IgD-negative memory B cell (primary cell): ENCODE data around the gene RAB28. TPM values are rescaled to one million over a fixed set of nuclear protein-coding genes. Genes with fewer than 3 reads are reported as not detected.

Source experiments
- H3K27ac Mint-ChIP-seq, 3 donors: one replicate each; pipeline ENCODE4 v1.8.0; 2020 to 2022; ENCODE audit warnings: mild to moderate bottlenecking in 3 of 3, mixed read lengths in 3 of 3, moderate library complexity in 1 of 3
- H3K27me3 Mint-ChIP-seq: one replicate; pipeline ENCODE4 v1.8.0; 2021; ENCODE audit warnings: mixed read lengths
- H3K36me3 Mint-ChIP-seq: one replicate; pipeline ENCODE4 v1.8.0; 2020; ENCODE audit warnings: mild to moderate bottlenecking, mixed read lengths
- H3K4me1 Mint-ChIP-seq, 3 donors: one replicate each; pipeline ENCODE4 v1.8.0; 2020 to 2022; ENCODE audit warnings: mixed read lengths in 3 of 3, mild to moderate bottlenecking in 1 of 3
- H3K4me3 Mint-ChIP-seq, 4 donors: one replicate each; pipeline ENCODE4 v1.8.0; 2020 to 2022; ENCODE audit warnings: mild to moderate bottlenecking in 4 of 4, mixed read lengths in 4 of 4, moderate library complexity in 3 of 4
- H3K9me3 Mint-ChIP-seq, 3 donors: one replicate each; pipeline ENCODE4 v1.8.0; 2020 to 2021; ENCODE audit warnings: mixed read lengths in 3 of 3, mild to moderate bottlenecking in 1 of 3
- polyA plus RNA-seq: library from polyadenylated mRNA; unstranded; fragments of 300-500 nt; fragmentation: Illumina TruSeq; gene quantifications from one replicate; pipeline ENCODE4 v1.2.3, GENCODE V29; 2021

The RAB28 gene
- polyA plus RNA-seq, 1 donor from 2014 or later = 12.1 TPM

GRCh38 chr4:13483136-13483767, 888 bp downstream of the RAB28 start:
- peaks cover 7 to 18% (median 16%) of the 10 kb centered on the region in 3 donors for H3K4me1 Mint-ChIP-seq
- no peaks in the 10 kb centered on the region for H3K36me3 Mint-ChIP-seq
- peaks cover 3% of the 10 kb centered on the region for H3K27me3 Mint-ChIP-seq
- peak overlapping the region; percentile 63 to 100 (median 80) for H3K27ac Mint-ChIP-seq
- peaks cover 0 to 6% (median 0%) of the 10 kb centered on the region in 3 donors for H3K9me3 Mint-ChIP-seq
- peak overlapping the region; percentile 75 to 98 (median 93) for H3K4me3 Mint-ChIP-seq

- no peaks in the 10 kb centered on the region for H3K9me3 Mint-ChIP-seq
- no peaks in the 10 kb centered on the region for H3K36me3 Mint-ChIP-seq
- H3K4me1 Mint-ChIP-seq = peaks cover 7 to 18% (median 16%) of the 10 kb centered on the region in 3 donors
These were observed 2.6 kb downstream of the RAB28 start for GRCh38 chr4:13481569-13481968.

GRCh38 chr4:13478707-13479106, 5.4 kb downstream of the RAB28 start:
- Mint-ChIP-seq H3K4me3 (peak overlapping the region in 1 of 4 donors; percentile 20), H3K27ac (no peak overlapping the region), H3K36me3 (no peaks in the 10 kb centered on the region), H3K27me3 (no peaks in the 10 kb centered on the region), H3K4me1 (peaks cover 7 to 18% (median 9%) of the 10 kb centered on the region in 3 donors), H3K9me3 (no peaks in the 10 kb centered on the region)

More at GRCh38 chr4:13481569-13481968, 2.6 kb downstream of the RAB28 start:
- H3K27me3 Mint-ChIP-seq = no peaks in the 10 kb centered on the region
- no peak overlapping the region for H3K27ac Mint-ChIP-seq
- peak overlapping the region in 2 of 4 donors; percentile 5 to 59 for H3K4me3 Mint-ChIP-seq

GRCh38 chr4:13478131-13478530, 6.0 kb downstream of the RAB28 start:
- Mint-ChIP-seq H3K27ac (no peak overlapping the region), H3K4me1 (peaks cover 2 to 13% (median 5%) of the 10 kb centered on the region in 3 donors), H3K36me3 (peaks cover 2% of the 10 kb centered on the region), H3K9me3 (no peaks in the 10 kb centered on the region), H3K27me3 (no peaks in the 10 kb centered on the region), H3K4me3 (no peak overlapping the region)

GRCh38 chr4:13476915-13477314, 7.2 kb downstream of the RAB28 start:
- H3K4me1 Mint-ChIP-seq = peaks cover 0 to 5% (median 0%) of the 10 kb centered on the region in 3 donors
- no peak overlapping the region for H3K27ac Mint-ChIP-seq
- no peaks in the 10 kb centered on the region for H3K27me3 Mint-ChIP-seq
- H3K36me3 Mint-ChIP-seq = peaks cover 4% of the 10 kb centered on the region
- H3K4me3 Mint-ChIP-seq = no peak overlapping the region
- no peaks in the 10 kb centered on the region for H3K9me3 Mint-ChIP-seq

- H3K27me3 Mint-ChIP-seq = no peaks in the 10 kb centered on the region
- no peaks in the 10 kb centered on the region for H3K4me1 Mint-ChIP-seq
- peaks cover 4% of the 10 kb centered on the region for H3K36me3 Mint-ChIP-seq
- no peaks in the 10 kb centered on the region for H3K9me3 Mint-ChIP-seq
- H3K4me3 Mint-ChIP-seq = no peak overlapping the region
- no peak overlapping the region for H3K27ac Mint-ChIP-seq
These were observed 8.0 kb downstream of the RAB28 start for GRCh38 chr4:13476152-13476551.

GRCh38 chr4:13471400-13471799, 12.7 kb downstream of the RAB28 start:
- no peaks in the 10 kb centered on the region for H3K9me3 Mint-ChIP-seq

GRCh38 chr4:13470379-13470778, 13.8 kb downstream of the RAB28 start:
- no peak overlapping the region for H3K4me3 Mint-ChIP-seq
- H3K27me3 Mint-ChIP-seq = no peaks in the 10 kb centered on the region
- H3K27ac Mint-ChIP-seq = no peak overlapping the region
- H3K9me3 Mint-ChIP-seq = peaks cover 0 to under 1% (median 0%) of the 10 kb centered on the region in 3 donors
- peaks cover 2 to 12% (median 8%) of the 10 kb centered on the region in 3 donors for H3K4me1 Mint-ChIP-seq
- peaks cover 12% of the 10 kb centered on the region for H3K36me3 Mint-ChIP-seq

More at GRCh38 chr4:13471400-13471799, 12.7 kb downstream of the RAB28 start:
- Mint-ChIP-seq H3K27ac (no peak overlapping the region), H3K36me3 (peaks cover 8% of the 10 kb centered on the region), H3K4me1 (peaks cover 2 to 8% (median 7%) of the 10 kb centered on the region in 3 donors), H3K27me3 (no peaks in the 10 kb centered on the region), H3K4me3 (no peak overlapping the region)

- peaks cover 0 to 4% (median 0%) of the 10 kb centered on the region in 3 donors for H3K9me3 Mint-ChIP-seq
- peak overlapping the region in 1 of 3 donors; percentile 79 for H3K27ac Mint-ChIP-seq
- no peaks in the 10 kb centered on the region for H3K27me3 Mint-ChIP-seq
- H3K36me3 Mint-ChIP-seq = peaks cover 8% of the 10 kb centered on the region
- peaks cover 4 to 18% (median 13%) of the 10 kb centered on the region in 3 donors for H3K4me1 Mint-ChIP-seq
- H3K4me3 Mint-ChIP-seq = no peak overlapping the region
These were observed 19.2 kb downstream of the RAB28 start for GRCh38 chr4:13464973-13465372.

- H3K4me1 Mint-ChIP-seq = peaks cover 4 to 18% (median 13%) of the 10 kb centered on the region in 3 donors
- no peak overlapping the region for H3K4me3 Mint-ChIP-seq
- H3K27ac Mint-ChIP-seq = peak overlapping the region in 1 of 3 donors; percentile 79
- H3K27me3 Mint-ChIP-seq = no peaks in the 10 kb centered on the region
- peaks cover 0 to 4% (median 0%) of the 10 kb centered on the region in 3 donors for H3K9me3 Mint-ChIP-seq
- peaks cover 8% of the 10 kb centered on the region for H3K36me3 Mint-ChIP-seq
These were observed 19.6 kb downstream of the RAB28 start for GRCh38 chr4:13464543-13464942.

GRCh38 chr4:13461191-13461905, 22.8 kb downstream of the RAB28 start:
- H3K4me3 Mint-ChIP-seq = no peak overlapping the region
- no peaks in the 10 kb centered on the region for H3K27me3 Mint-ChIP-seq
- H3K9me3 Mint-ChIP-seq = peaks cover 0 to 4% (median 0%) of the 10 kb centered on the region in 3 donors
- H3K4me1 Mint-ChIP-seq = peaks cover 2 to 15% (median 7%) of the 10 kb centered on the region in 3 donors
- no peak overlapping the region for H3K27ac Mint-ChIP-seq
- peaks cover 11% of the 10 kb centered on the region for H3K36me3 Mint-ChIP-seq

GRCh38 chr4:13455411-13455810, 28.7 kb downstream of the RAB28 start:
- Mint-ChIP-seq H3K4me3 (no peak overlapping the region), H3K9me3 (peaks cover 0 to 6% (median 0%) of the 10 kb centered on the region in 3 donors), H3K27me3 (no peaks in the 10 kb centered on the region), H3K4me1 (peaks cover 11 to 20% (median 16%) of the 10 kb centered on the region in 3 donors), H3K27ac (peak overlapping the region in 1 of 3 donors; percentile 21), H3K36me3 (peaks cover 12% of the 10 kb centered on the region)

- Mint-ChIP-seq H3K27me3 (no peaks in the 10 kb centered on the region), H3K4me3 (no peak overlapping the region), H3K9me3 (peaks cover 0 to 6% (median 0%) of the 10 kb centered on the region in 3 donors), H3K4me1 (peaks cover 11 to 20% (median 16%) of the 10 kb centered on the region in 3 donors), H3K36me3 (peaks cover 12% of the 10 kb centered on the region), H3K27ac (no peak overlapping the region)
These were observed 29.4 kb downstream of the RAB28 start for GRCh38 chr4:13454786-13455185.

GRCh38 chr4:13452927-13453579, 31.1 kb downstream of the RAB28 start:
- Mint-ChIP-seq H3K27ac (peak overlapping the region in 2 of 3 donors; percentile 39 to 55), H3K4me1 (peaks cover 11 to 20% (median 16%) of the 10 kb centered on the region in 3 donors), H3K9me3 (peaks cover 0 to 6% (median 0%) of the 10 kb centered on the region in 3 donors), H3K4me3 (no peak overlapping the region), H3K27me3 (no peaks in the 10 kb centered on the region), H3K36me3 (peaks cover 6% of the 10 kb centered on the region)

GRCh38 chr4:13449590-13449989, 34.5 kb downstream of the RAB28 start:
- H3K4me1 Mint-ChIP-seq = peaks cover 11 to 16% (median 16%) of the 10 kb centered on the region in 3 donors
- H3K36me3 Mint-ChIP-seq = peaks cover 9% of the 10 kb centered on the region
- H3K4me3 Mint-ChIP-seq = no peak overlapping the region
- peaks cover 0 to 6% (median 0%) of the 10 kb centered on the region in 3 donors for H3K9me3 Mint-ChIP-seq
- no peak overlapping the region for H3K27ac Mint-ChIP-seq
- no peaks in the 10 kb centered on the region for H3K27me3 Mint-ChIP-seq
